AG10803 (cell line): Measurements from ENCODE around the gene L3MBTL4.

Source experiments
- DNase-seq: peaks from one replicate; pipeline ENCODE4 v3.0.0; 2010; ENCODE audit warnings: low read depth
- H3K4me3 ChIP-seq: 2 replicates; pipeline ENCODE4 v1.5.1; 2011; ENCODE audit warnings: mild to moderate bottlenecking, low read length, control low read depth
- TF ChIP-seq, protein P1 (sequence below): conservative IDR thresholded peaks from 2 replicates; pipeline ENCODE4 v1.5.1; 2011; ENCODE audit warnings: mild to moderate bottlenecking, low read length, control low read depth, inconsistent platforms

Gene L3MBTL4

DNA sequence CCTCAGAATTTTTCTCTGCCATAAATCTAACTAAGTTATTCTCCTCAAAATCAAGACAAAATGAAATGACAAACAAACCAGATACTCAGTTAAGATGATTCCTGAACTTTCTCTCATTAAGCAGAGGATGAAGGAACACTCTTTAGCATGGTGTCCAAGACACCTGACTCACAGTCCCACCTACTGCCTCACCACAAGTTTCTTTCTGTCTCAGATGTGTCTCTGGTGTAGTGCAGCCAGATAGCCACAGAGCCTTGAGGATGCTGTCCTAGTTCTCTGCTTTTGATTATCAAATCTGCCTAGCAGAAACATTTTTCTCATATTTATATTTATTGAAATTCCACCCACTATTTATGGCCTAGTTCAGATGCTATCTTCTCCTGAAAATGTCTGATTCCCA, 415.8 kb downstream of the L3MBTL4 start:
- no peak overlapping the region for H3K4me3 ChIP-seq
- TF ChIP-seq, protein P1, sequence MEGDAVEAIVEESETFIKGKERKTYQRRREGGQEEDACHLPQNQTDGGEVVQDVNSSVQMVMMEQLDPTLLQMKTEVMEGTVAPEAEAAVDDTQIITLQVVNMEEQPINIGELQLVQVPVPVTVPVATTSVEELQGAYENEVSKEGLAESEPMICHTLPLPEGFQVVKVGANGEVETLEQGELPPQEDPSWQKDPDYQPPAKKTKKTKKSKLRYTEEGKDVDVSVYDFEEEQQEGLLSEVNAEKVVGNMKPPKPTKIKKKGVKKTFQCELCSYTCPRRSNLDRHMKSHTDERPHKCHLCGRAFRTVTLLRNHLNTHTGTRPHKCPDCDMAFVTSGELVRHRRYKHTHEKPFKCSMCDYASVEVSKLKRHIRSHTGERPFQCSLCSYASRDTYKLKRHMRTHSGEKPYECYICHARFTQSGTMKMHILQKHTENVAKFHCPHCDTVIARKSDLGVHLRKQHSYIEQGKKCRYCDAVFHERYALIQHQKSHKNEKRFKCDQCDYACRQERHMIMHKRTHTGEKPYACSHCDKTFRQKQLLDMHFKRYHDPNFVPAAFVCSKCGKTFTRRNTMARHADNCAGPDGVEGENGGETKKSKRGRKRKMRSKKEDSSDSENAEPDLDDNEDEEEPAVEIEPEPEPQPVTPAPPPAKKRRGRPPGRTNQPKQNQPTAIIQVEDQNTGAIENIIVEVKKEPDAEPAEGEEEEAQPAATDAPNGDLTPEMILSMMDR, result no peak
- no peak for DNase-seq

DNA sequence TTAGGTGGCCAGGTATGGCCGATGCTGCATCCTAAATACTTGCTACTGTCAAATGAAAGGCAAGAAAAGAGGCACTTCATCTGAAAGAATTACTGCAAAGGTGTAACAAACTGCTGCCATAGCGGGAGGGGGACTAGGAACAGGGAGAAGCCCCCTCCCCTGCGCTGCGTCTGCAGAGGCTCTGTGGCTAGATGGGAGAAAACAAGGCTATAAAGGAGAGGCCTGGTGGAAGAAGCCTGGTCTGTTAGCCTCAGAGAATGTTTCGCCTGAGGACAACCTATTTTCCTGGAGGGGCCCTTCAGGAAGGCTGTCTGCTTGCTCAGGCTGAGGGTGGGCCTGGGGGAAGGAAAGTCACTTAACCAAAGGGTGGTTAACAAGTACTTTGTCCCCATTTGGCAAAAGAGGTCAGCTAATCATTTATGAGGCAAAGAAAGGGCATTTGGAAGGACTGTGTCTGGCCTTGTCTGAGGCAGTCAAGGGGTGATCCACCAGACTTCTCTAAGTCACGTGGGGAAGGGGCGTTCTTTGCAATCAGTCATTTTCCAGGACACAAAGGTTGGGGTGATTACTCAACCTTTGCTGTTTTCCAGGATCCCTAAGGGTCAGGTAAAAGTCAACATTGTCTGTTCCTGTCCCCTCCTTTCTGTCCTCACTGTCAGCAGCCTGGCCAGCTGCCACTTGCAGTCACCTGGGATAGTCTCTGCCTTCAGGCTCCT, 416.4 kb downstream of the L3MBTL4 start:
- no peak overlapping the region for H3K4me3 ChIP-seq
- DNase-seq, result no peak
- TF ChIP-seq, protein P1, result no peak

DNA sequence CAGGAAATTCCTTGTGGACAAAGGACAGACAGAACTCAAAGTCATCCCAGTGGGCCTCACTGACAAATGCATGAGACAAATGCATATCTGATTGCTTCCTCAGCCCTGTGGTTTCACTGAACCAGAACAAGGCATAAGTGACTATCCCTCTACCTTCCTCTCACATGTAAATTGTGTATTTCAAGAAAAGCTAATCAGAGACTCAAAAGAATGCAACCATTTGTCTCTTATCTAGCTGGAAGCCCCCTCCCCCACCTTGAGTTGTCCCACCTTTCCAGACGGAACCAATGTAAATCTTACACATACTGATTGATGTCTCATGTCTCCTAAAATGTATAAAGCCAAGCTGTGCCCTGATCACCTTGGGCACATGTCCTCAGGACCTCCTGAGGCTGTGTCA, 417.4 kb downstream of the L3MBTL4 start:
- H3K4me3 ChIP-seq, result no peak overlapping the region
- no peak for DNase-seq
- TF ChIP-seq, protein P1, result no peak

DNA sequence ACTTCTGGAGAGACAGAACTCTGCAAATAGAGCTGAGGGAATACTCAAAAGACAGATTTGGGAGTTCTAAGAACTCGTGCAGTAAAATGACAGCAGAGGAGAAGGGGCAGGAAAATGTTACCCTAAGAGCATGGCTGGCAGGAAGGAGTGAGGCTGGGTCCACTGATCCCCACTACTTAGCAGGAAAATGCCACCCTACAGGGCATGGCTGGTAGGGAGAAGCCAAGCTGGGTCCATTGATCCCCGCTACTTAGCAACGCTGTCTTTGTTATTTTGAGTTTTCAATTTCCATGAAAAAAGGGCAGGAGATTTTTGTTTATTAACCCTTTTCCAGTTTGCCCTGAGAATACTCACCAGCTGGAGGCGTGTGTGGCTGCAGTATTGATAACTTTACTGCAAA, 419.1 kb downstream of the L3MBTL4 start:
- H3K4me3 ChIP-seq, result no peak overlapping the region
- DNase-seq, result no peak
- TF ChIP-seq, protein P1, result no peak

DNA sequence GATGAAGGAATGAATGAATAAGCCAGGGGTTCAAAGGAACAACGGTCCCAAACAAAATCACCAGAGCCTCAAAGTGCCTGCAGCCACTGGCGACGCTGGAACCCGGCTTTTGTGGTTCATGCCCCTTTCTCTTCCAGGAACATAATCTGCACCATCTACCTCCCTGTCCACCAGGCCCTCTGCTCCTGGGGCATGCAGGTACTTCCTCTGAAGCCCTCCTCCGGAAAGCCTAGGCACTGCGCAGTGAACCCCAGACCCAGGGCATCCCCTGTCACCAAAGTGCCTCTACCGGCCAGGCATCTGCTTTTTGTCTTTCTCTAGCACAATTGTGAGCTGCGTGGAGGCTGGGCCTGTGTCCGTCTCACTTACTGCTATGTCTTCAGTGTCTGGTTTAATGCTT, 420.8 kb downstream of the L3MBTL4 start:
- TF ChIP-seq, protein P1, result no peak
- H3K4me3 ChIP-seq, result no peak overlapping the region

DNA sequence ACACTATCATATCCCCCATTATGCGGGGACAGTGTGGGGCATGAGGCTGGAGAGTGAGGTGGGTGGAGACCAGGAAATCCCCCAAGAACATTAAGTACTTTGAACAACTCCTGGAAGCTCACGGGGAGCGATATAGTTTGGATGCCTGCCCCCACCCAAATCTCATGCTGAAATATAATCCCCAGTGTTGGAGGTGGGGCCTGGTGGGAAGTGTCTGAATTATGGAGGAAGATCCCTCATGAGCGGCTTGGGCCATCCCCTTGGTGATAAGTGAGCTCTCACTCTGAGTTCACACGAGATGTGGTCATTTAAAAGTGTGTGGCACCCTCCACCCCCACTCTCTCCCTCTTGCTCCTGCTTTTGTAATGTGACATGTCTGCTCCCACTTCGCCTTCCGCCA, 422.3 kb downstream of the L3MBTL4 start:
- no peak for DNase-seq
- TF ChIP-seq, protein P1, result no peak

More for the DNA sequence above, 420.8 kb downstream of the L3MBTL4 start:
- no peak for DNase-seq

DNA sequence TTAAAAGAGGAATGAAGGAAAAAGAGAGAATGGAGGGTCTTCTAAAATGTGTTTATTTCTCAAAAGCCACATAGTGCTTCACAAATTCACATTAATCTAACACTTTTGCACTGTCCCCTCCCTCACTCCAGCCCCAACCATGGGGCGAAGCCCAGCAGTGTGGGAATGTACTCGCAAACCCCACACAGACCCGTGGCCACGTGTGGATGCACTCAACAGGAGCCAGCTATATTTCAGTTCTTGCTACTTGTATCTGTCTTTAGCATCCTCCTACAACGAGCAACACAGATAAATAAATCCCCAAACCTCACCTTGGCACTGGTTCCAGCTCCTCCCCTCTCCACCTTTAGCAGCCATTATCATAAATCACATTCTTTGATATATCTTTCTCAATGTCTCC, 427.5 kb downstream of the L3MBTL4 start:
- TF ChIP-seq, protein P1, result no peak
- no peak for DNase-seq
- H3K4me3 ChIP-seq, result no peak overlapping the region

More for the DNA sequence above, 422.3 kb downstream of the L3MBTL4 start:
- H3K4me3 ChIP-seq, result no peak overlapping the region
